Calu3 (cell line): ENCODE measurements around the gene RHBDD2. TPM values are rescaled to one million over a fixed set of nuclear protein-coding genes. Genes with fewer than 3 reads are reported as not detected.
A peak's percentile ranks its signal among the peaks of the same experiment; 100 is the strongest.
"Not testable (repeated sequence)": the region's sequence is repeated elsewhere in the genome, so short reads cannot be mapped to it uniquely, and the experiment has no call there.

Experiments
- Bru-seq: library from RNA; stranded (reverse); fragments of 400-500 nt; gene quantifications from one replicate; lab custom pipeline; 2021; lab: Mats Ljungman, UMichigan
- BruChase-seq, 2 experiments: library from RNA; stranded (reverse); fragments of 400-500 nt; gene quantifications; one replicate each; lab custom pipeline; 2021; lab: Mats Ljungman, UMichigan
- BruUV-seq: library from RNA; stranded (reverse); fragments of 400-500 nt; replicated peaks from 2 replicates; lab custom pipeline; 2021; lab: Mats Ljungman, UMichigan
- CTCF ChIA-PET: fragments of 300-600 bp; sonication (Branson Sonifier 250); formaldehyde crosslinking; loops from one replicate; lab custom pipeline; 2022; ENCODE audit warnings: antibody characterized with exemption; lab: Charles Lee
- DNase-seq: peaks from one replicate; pipeline ENCODE4 v3.0.0; 2022
- H3K27ac Mint-ChIP-seq: one replicate; pipeline ENCODE4 v1.8.0; 2022; ENCODE audit warnings: mixed read lengths; ENCODE audit not compliant: unreplicated experiment
- H3K27me3 Mint-ChIP-seq: one replicate; pipeline ENCODE4 v1.8.0; 2022; ENCODE audit warnings: mixed read lengths; ENCODE audit not compliant: unreplicated experiment
- H3K36me3 Mint-ChIP-seq: one replicate; pipeline ENCODE4 v1.8.0; 2022; ENCODE audit warnings: mild to moderate bottlenecking, moderate library complexity, mixed read lengths; ENCODE audit not compliant: insufficient read depth, unreplicated experiment
- H3K4me1 Mint-ChIP-seq: one replicate; pipeline ENCODE4 v1.8.0; 2022; ENCODE audit warnings: mild to moderate bottlenecking, low read depth, mixed read lengths; ENCODE audit not compliant: unreplicated experiment
- H3K4me3 Mint-ChIP-seq: one replicate; pipeline ENCODE4 v1.8.0; 2022; ENCODE audit warnings: mild to moderate bottlenecking, low read depth, moderate library complexity, mixed read lengths; ENCODE audit not compliant: unreplicated experiment
- H3K9me3 Mint-ChIP-seq: one replicate; pipeline ENCODE4 v1.8.0; 2022; ENCODE audit warnings: low read depth, mixed read lengths; ENCODE audit not compliant: unreplicated experiment
- intact Hi-C: fragments of 100-400 bp; cut with micrococcal nuclease; formaldehyde crosslinking; loops from one replicate; pipeline ENCODE4 v1.10.0; 2022; ENCODE audit not compliant: unreplicated experiment
- long read RNA-seq: library from polyadenylated mRNA; stranded (forward); transcript quantifications from one replicate; pipeline ENCODE4 v2.0.0, GENCODE V29; 2022
- total RNA-seq: library from RNA; stranded (reverse); gene quantifications from 2 replicates; pipeline ENCODE4 v1.2.3, GENCODE V29; 2022
- TF ChIP-seq, protein P1 (sequence below): fragments of 200-600 bp; IDR thresholded peaks from one replicate; pipeline ENCODE4 v1.8.0; 2022; ENCODE audit warnings: antibody characterized with exemption; ENCODE audit not compliant: unreplicated experiment

RHBDD2 gene
- total RNA-seq, result 35.3 and 39.2 TPM in 2 replicates
- percentile 68 among the genes with signal in this experiment for Bru-seq, nascent RNA
- percentile 70 among the genes with signal in this experiment for BruChase-seq, experiment 1, labeled RNA remaining after a 6-hour chase
- percentile 63 among the genes with signal in this experiment for BruChase-seq, experiment 2, labeled RNA remaining after a 2-hour chase
- long read RNA-seq, transcript RHBDD2-202 (5 exons, 1,878 nt), result minor isoform, 18 of 121 reads
- long read RNA-seq, transcript RHBDD2-201 (4 exons, 1,802 nt), result major isoform, 95 of 121 reads
- long read RNA-seq, partial matches to known transcripts, result 0 of 121 reads
- long read RNA-seq, other reads (novel, unspliced or antisense), result 7 of 121 reads

DNA sequence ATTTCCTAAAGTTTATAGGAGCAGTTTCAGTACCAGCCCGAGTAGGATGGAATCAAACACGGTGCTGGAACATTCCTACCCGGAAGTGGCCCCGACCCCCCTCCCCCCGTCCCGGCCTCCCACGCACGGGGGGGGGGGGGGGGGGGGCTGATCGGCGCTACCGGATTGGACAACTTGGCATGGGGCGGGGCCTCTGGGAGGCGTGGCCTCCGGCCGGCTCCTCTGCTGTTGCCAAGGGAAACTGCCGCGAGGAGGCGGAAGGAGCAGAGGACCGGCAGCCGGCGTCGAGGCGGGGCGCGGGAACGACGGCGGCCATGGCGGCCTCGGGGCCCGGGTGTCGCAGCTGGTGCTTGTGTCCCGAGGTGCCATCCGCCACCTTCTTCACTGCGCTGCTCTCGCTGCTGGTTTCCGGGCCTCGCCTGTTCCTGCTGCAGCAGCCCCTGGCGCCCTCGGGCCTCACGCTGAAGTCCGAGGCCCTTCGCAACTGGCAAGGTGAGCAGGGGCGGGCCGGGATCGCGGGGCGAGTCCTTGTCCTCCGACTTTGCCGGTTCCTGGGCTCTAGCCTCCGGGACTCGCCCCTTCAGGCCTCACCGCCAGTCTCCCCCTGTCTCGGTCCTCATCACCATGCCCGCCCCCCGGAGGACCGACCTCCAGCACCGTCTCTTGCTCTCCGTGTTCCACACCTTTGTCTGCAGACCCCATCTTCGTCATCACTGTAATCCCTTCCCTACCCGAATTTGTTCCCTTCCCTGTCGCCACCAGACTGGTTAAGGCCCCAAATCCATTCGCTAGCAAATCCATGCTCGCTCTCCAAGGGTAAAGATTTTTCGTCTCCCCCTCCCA is at the start of gene RHBDD2:
Gene RHBDD2, plus strand, starts transcription at position 266 of the 843 bp plus-strand sequence. Its CDS starts 49 bp downstream, at position 315.
- peaks cover 41% of the 10 kb centered on the region for H3K36me3 Mint-ChIP-seq
- H3K27me3 Mint-ChIP-seq, result no peaks in the 10 kb centered on the region
- peak within 1 kb of the TSS; percentile 98 for H3K27ac Mint-ChIP-seq
- no peaks in the 10 kb centered on the region for H3K9me3 Mint-ChIP-seq
- peak; percentile 87 for DNase-seq
- TF ChIP-seq, protein P1, sequence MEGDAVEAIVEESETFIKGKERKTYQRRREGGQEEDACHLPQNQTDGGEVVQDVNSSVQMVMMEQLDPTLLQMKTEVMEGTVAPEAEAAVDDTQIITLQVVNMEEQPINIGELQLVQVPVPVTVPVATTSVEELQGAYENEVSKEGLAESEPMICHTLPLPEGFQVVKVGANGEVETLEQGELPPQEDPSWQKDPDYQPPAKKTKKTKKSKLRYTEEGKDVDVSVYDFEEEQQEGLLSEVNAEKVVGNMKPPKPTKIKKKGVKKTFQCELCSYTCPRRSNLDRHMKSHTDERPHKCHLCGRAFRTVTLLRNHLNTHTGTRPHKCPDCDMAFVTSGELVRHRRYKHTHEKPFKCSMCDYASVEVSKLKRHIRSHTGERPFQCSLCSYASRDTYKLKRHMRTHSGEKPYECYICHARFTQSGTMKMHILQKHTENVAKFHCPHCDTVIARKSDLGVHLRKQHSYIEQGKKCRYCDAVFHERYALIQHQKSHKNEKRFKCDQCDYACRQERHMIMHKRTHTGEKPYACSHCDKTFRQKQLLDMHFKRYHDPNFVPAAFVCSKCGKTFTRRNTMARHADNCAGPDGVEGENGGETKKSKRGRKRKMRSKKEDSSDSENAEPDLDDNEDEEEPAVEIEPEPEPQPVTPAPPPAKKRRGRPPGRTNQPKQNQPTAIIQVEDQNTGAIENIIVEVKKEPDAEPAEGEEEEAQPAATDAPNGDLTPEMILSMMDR, result no peak
- H3K4me1 Mint-ChIP-seq, result peaks cover 19% of the 10 kb centered on the region
- CTCF ChIA-PET, result interaction anchor here (0.7 kb wide), 1 partner anchor 91 kb away, joined by 5 read pairs; no protein-coding TSS in a partner anchor
- BruUV-seq, result no TSS peak
- H3K4me3 Mint-ChIP-seq, result peak within 1 kb of the TSS; percentile 98
- intact Hi-C loops, result no loop called here

DNA sequence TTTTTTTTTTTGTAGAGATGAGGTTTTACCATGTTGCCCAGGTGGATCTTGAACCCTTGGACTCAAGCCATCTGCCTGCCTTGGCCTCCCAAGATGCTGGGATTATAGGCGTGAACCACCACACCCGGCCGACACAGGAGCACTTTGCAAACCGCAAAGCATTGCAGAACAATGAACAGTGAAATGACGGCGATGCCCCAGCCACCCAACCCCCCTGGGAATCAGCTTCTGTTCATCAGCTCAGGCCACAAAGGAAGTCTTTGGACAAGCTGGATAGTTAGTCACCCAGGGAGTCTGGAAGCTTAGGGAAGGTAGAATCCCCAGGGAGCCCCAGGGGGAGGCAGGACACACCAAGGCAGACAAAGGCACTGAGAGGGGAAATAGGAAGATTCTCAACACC is 49.2 kb upstream of the RHBDD2 start:
- H3K4me1 Mint-ChIP-seq, intact Hi-C loops, H3K27ac Mint-ChIP-seq, H3K4me3 Mint-ChIP-seq, H3K36me3 Mint-ChIP-seq, BruUV-seq, H3K27me3 Mint-ChIP-seq, H3K9me3 Mint-ChIP-seq: not testable (repeated sequence)
- CTCF ChIA-PET, result interaction anchor here (0.7 kb wide), 1 partner anchor 91 kb away, joined by 5 read pairs; no protein-coding TSS in a partner anchor
- peak; percentile 67 for DNase-seq

DNA sequence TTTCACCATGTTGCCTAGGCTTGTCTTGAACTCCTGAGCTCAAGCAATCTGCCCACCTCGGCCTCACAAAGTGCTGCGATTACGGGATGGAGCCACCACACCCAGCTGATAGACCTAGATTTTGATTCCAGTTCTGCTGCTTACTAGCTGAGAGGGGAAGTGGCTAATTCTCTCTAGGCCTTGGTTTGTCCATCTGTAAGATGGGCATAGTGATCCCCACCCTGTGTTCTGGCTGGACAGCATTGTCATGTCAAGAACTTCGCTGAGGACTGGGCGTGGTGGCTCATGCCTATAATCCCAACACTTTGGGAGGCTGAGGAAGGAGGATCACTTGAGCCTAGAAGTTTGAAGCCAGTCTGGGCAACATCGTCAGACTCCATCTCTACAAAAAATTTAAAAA is 47.9 kb upstream of the RHBDD2 start:
- H3K27ac Mint-ChIP-seq, result no peak overlapping the region

DNA sequence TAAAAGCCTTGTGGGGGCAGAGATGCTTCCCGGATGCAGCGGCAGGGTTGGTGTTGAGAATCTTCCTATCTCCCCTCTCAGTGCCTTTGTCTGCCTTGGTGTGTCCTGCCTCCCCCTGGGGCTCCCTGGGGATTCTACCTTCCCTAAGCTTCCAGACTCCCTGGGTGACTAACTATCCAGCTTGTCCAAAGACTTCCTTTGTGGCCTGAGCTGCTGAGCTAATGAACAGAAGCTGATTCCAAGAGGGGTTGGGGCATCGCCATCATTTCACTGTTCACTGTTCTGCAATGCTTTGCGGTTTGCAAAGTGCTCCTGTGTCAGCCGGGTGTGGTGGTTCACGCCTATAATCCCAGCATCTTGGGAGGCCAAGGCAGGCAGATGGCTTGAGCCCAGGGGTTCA is 45.2 kb upstream of the RHBDD2 start:
- intact Hi-C loops, CTCF ChIA-PET, H3K4me3 Mint-ChIP-seq, H3K9me3 Mint-ChIP-seq, H3K4me1 Mint-ChIP-seq, H3K27ac Mint-ChIP-seq, DNase-seq, BruUV-seq, H3K27me3 Mint-ChIP-seq, H3K36me3 Mint-ChIP-seq: not testable (repeated sequence)

More for the DNA sequence above, 47.9 kb upstream of the RHBDD2 start:
- BruUV-seq, result no TSS peak
- intact Hi-C loops, result no loop called here
- no peaks in the 10 kb centered on the region for H3K9me3 Mint-ChIP-seq
- DNase-seq, result no peak
- H3K4me1 Mint-ChIP-seq, result no peaks in the 10 kb centered on the region
- H3K4me3 Mint-ChIP-seq, result no peak overlapping the region
- CTCF ChIA-PET, result interaction anchor here (0.9 kb wide), 1 partner anchor 92 kb away, joined by 8 read pairs; no protein-coding TSS in a partner anchor
- no peaks in the 10 kb centered on the region for H3K36me3 Mint-ChIP-seq
- H3K27me3 Mint-ChIP-seq, result no peaks in the 10 kb centered on the region
- TF ChIP-seq, protein P1, result no peak

DNA sequence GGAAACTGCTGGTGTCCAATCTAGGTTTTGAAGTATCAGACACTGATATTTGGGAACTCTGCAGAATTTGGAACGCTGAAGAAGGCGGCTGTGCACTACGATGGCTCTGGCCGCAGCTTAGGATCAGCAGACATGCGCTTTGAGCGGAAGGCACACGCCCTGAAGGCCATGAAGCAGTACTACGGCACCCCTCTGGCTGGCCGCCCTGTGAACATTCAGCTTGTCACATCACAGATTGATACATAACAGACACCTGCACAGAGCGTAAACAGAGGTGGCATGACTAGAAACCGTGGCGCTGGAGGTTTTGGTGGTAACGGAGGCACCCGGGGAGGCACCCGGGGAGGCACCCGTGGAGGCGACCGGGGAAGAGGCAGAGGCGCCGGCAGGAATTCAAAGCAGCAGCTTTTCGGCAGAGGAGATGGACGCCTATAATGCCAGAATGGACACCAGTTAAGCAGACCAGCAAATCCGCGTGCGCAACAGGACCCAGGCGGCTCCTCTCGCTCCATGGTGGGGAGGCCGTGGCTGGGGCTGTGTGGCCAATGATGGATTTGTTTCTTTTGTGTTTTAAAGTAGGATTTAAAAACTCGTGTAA is 43.0 kb upstream of the RHBDD2 start:
- CTCF ChIA-PET, result no interaction called here
- Mint-ChIP-seq H3K27me3 (no peaks in the 10 kb centered on the region), H3K4me3 (no peak overlapping the region), H3K36me3 (no peaks in the 10 kb centered on the region), H3K9me3 (no peaks in the 10 kb centered on the region), H3K27ac (no peak overlapping the region), H3K4me1 (no peaks in the 10 kb centered on the region)
- DNase-seq, result no peak
- TF ChIP-seq, protein P1, result no peak
- BruUV-seq, result no TSS peak
- intact Hi-C loops, result no loop called here
